Kasumi-1 (cell line): ENCODE results near the gene MYMK.

Experiments used
- DNase-seq, 2 experiments: peaks; one replicate each; lab custom pipeline; 2025; lab: John Stamatoyannopoulos, UW

The MYMK gene

DNA sequence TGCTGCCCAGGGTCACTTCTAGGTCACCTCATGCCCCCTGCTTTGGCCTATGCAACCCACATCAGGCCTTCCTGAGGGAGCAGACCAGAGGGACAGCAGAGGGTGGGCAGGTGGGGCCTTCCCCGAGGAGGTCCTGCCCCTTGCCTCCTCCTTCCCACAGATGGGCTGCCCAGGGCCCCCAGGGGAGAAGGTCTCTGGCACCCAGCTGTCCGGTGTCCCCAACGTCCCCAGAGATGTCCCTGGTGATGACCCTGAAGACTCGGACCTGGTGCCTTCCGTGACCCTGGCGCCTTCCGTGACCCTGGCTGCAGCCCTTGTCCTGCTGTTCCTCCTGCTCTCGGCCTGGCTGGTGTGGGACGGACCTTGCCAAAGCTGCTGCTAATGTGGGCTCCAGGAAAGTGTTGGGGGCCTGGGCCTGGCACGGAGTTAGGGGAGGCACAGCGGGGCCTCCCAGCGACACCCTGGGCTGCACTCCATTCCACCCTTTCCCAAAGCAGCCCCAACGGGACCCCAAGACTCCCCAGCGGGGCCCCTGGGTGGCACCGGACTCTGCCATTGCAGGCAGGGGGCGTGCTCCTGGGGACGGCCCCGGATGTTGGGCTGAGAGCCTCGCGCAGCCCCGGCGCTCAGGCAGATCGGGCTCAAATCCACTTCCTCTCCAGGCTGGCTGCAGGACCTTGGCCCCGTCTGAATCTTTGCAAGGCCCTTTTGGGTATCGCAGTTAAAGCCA lies 39.1 kb downstream of the MYMK start:
- DNase-seq = peak; percentile 35 to 39

DNA sequence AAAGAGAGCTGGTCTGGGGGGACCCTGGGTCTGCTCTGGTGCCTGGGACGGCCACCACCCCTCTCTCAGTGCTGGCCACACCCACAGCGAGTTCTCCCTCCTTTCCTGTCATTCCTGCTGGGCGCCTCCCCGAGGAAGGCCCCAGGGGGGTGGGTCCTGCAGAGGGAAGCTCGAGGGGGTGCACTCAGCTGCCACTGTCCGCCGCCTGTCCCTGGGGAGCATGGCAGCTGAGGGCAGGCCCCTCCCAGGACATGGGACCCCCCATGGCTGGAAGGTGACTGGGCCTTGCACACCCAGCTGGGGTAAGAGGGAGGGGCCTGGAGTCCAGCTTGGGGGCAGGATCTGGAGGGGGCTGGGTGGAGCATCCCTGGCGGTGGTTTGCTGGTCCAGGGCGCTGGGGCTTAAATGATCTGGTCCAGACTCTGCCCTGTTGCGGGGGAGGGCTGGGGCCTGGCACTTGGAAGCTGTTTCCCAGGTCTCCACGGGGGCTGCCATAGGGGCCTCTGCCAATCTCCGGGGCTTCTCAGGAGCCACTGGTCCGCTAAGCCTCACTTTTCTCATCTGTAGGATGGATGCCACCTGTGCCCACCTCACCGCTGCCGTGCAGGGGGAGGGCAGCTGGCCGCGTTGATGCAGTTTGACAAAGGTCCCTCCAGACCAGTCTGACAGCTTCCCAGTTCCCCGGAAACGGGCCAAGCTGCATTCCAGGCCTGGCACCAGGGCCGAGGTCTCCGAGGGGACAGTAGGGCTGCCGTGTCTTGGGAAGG lies 39.9 kb downstream of the MYMK start:
- DNase-seq = no peak

DNA sequence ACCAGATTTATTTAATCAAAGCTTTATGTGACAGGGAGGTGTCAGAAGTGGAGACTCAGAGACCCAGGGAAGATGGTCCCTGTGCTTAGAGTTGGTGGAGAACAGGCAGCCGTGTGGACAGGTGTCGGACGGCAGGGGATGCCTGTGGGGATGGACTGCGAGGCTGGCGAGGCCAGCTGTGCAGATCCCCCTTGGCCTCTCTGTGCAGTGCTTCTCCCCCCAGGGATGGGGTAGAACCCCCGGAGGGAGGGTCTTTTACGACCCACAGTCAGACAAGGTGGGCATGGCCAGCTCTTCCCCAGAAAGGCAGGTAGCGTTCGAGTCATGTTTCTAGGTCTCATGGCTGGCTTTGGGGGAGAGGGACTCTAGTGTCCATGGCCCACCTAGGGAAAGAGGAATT lies 41.1 kb downstream of the MYMK start:
- DNase-seq = no peak

DNA sequence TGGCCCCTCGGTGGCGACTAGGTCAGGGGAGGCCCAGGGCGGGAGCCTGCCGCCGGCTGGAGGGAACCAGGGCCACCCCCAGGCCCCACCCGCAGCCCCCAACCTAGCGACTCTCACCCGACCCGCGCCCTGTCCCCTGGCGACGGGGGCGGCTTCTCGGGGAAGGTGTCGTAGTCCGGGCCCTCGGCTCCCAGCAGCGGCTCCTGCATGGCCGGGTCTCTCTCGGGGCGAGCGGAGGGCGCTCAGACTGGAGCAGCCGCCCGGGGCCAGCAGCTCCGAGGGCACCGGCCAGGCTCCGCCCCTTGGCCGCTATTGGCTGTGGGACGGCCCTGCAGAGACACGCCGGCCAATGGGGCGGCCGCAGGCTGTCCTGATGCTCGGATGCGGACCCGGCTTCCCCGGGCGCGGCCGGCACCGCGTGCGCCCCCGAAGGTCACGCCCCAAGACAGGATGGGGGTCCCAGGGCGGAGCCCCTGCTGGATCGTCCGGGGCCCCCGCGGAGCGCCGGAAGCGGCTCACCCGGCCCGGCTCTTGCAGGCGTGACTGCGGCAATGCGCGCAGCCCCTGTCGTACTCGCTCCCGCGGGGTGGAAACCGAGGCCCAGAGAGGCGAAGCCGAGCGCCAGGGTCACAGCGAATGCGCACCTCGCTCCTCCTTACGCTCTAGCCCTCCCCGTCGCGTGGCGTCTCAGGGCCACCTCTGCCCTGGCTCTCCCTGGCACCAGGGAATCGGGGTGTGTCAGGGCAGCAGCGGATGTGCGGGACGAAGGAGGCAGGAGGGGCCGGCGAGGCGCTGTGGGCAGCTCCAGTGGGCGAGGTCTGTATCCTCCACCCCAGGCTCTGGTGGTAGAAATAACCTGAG lies 45.7 kb downstream of the MYMK start, which contains the start of gene SLC2A6:
Gene SLC2A6 (minus strand): TSS at position 249 of the 861 bp plus-strand sequence. CDS start 40 bp downstream, at position 209.
- DNase-seq = peak; percentile 31 to 56

DNA sequence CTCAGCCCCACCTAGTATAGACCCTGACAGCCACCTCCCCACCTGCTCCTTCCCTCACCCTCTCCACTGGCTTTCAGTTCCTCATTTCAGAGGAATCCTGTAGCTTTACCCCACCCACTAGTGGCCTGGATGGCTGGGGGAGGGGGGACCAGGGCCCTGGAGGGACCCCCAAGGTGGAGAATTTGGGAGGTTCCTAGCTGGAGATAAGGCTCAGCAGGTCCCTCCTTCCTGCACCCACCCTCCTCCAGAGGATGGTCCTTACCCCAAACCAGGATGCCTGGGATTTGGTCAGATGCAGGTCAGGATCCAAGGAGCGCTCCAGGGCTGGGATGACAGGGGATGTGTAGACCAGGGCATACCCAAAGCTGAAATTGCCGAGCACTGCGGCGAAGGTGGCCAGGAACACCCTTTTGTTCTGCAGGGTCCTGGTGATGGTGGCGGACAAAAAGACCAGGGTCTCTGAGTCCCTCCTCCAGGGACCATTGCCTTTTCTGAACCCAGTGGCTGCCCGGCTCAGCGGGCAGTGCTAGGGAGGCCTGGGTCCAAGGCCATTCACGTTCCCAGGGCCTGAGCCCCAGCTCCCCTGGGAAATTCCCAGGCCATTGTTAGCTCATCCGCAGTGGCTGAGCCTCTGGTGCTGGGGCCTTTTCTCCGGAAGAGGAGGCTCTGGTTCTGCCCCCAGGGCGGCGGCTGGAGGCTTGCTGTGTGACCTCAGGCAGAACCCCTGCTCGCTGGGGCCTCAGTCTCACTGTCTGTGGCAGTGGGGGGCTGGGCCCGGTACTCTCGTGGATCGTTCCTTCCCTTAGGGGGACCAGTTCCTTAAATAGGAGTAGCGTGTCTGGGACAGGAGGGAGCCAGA lies 46.5 kb downstream of the MYMK start:
- peak; percentile 13 to 52 for DNase-seq

DNA sequence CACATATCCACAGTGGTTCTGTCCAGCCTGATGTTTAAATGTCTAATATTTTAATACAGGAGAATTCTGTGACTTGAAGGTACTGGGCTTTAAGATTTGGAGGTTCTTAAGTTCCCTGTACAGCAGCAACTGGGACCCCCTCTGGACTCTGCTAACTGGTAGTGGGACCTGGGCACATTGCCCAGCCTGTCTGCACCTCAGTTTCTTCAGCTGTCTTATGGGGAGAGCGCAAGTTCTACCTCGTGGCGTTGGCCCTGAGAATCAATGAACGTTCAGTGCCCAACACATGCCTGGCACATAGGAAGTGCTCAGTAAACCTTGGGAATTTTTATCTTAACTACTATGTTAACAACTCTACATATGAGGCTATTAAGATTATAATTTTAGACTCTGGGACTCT lies 47.3 kb downstream of the MYMK start:
- no peak for DNase-seq

DNA sequence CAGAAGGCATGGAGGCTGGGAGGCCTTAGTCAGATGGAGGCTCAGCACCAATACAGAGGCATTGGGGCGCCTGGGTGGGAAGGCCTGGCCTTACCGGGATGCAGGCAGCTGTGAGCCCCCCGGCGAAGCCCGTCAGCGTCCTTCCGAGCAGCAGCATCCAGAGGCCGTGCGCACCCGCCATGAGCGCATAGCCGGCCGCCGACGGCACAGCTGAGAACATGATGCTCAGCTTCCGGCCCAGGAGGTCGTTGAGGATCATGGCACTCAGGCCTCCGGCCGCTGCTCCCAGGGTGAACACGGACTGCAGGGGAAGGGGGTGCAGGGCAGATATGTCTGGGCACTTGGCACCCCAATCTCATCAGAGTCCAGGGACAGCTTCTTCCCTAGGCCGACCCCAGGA lies 47.8 kb downstream of the MYMK start:
- no peak for DNase-seq

DNA sequence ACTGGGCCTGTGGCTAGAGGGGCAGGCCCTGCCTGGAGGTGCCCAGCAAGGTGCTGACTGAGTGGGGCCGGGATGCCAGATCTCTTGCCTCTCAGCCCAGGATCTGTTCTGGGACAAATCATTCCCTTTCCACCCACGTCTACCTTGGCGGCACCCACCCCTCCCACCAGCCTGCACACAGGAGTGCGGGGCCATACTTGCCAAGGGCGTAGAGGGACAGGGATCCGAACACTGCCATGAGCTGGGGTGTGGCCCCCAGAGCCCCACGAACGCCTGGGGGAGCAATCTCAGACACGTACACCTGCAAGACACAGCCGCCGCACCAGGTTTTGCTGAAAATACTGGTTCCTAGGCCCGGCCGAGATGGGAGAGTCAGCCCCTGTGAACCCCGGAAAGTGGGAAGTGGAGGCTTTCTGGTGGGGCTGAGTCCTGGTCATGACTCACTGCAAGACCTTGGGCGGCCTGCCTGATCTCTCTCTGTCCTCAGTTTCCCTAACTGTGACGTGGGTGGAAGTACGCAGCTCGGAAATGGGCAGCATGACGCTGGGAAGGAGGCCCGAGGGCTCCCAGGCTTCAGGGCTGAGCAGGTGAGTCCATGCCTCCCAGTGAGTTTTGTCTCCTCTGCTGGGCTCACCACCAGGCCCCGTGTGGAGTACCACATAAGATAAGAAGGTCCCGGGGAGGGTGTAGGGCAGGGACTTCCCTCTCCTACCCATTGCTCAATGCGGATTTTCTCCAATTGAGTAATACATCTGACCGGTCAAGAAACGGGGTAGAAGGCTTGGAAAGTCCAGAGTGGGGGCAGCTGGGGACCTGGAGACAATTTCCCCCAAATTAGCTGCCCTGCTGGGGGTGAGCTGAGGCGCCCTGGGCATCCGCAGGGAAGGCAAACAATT lies 48.5 kb downstream of the MYMK start:
- DNase-seq = no peak

DNA sequence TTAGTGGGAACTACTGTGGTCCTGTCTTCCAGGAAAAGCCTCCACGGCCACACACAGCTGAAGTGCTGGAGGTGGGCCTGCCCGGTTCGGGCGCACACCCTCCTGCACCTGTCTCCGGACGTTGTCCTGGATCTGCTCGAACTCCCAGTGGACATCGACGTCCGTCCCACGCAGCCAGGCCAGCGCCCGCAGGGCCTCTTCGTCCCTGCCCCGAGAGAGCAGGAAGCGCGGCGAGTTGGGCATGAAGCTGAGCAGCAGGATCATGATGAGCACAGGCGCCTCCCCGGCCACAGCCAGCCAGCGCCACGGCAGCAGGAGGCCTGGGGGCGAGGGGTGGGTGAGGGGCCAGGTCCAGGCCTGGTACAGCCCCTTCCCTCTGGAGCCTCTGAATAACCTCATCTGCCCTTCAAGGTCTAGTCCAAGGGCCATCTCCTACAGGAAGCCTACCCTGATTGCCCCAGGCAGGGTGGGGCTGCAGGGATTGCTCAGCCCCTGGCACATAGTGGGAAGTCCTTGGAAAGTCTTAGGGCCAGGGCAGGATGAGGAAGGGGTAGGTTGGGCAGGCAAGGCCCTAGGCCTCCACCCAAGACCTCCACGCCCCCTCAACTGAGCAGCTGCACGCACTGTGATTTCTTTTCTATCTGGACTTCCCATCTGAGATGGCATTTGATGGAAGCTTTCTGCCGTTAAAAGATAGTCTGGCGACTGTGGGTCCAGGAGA lies 49.3 kb downstream of the MYMK start:
- no peak for DNase-seq

DNA sequence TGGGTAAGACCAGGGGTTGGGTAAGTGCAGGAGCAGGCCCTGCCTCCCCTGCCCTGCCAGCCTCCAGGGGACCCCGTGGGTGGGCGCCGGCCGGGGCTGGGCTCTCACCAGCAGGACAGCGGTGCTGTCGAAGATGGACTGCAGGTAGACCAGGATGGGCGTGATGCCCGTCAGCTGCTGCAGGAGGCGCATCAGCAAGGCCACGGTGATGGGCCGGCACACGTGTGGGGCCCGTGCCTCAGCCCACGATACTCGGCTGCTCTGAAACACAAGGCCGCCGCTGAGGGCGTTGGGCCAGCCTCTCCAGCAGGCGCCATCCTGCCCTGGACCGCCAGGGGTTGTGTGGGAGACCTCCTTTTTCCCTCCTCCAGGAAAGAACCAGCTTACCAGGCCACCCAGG lies 49.9 kb downstream of the MYMK start:
- no peak for DNase-seq

DNA sequence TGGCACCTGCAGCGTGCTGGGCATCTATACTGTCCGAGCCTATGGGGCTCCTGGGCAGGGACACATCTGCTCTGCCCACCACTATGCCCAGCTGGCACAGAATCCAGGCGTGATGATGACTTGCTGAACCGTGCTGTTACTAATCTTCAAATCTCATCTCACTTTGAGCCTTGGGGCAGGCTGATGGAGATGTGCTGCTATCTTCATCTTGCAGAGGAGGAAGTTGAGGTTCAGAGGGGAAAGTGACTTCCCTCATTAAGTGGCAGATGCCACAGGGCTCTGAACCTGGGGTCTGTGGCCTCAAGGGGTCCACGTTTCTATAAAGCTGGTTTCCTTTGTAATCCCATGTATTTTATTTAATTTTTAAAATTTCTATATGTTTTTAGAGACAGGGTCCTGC lies 50.5 kb downstream of the MYMK start:
- DNase-seq = peak; percentile 69 to 70

DNA sequence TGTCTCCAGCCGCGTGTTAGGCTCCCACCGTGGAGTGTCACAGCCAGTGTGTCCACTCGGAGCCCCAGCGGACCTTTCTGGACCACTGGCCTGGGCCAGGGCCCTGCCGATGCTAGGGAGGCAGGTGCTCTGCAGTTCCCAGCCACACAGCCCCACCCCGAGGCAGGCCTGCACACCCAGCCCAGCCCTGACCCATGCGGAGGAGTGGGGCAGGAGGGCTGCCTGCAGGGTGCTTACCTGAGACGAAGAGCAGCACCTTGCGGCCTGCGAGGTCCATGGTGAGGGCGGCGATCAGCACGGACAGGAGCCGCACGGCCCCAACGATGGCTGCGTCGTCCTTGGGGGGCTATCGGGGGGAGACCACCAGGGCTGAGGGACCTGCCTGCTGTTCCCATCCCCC lies 51.0 kb downstream of the MYMK start:
- DNase-seq = no peak

DNA sequence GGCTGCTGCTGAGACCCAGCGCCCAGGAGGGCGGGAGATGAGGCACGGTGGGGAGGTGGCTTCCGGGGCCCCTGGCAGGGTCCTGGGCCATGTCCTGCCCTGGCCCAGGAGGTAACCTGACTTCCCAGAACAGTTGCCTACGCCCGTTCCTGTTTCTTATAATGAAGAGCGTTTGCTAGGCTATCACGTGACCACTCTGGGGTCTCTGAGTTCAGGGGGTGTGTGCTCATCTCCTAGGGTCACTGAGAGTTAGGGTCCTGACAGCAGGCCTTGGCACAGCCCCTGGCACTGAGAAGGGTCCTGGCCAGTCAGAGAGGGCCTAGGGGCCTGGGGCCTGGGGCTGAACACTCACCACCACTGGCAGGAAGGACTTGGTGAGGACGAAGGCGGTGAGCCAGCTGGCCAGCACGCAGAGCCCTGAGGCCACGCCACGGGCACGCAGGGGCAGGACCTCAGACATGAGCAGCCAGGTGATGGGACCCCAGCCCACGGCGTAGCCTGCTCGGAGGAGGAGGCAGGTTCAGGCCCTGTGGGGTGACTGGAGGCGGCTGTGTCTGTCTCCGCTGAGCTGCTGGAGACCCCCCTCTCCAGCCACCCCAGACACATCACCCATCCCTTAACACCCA lies 51.9 kb downstream of the MYMK start:
- DNase-seq = no peak

DNA sequence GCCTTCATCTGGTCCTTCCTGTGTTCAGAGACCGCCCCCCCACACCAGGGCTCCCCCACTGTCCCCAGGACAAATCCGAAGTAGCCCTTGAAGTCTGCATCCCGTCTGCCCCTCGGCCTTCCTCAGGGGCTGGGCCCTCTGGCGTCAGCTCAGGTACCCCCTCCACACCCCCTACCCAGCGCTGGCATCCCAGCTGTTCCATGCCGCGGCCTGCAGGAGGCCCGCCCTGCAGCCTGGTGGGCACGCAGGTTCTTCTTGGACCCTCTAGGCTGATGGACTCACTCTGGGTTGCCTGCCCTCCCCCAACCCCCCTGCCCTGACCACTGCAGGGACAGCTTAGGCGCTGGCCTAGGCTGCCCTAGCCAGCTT lies 52.5 kb downstream of the MYMK start:
- DNase-seq = no peak

DNA sequence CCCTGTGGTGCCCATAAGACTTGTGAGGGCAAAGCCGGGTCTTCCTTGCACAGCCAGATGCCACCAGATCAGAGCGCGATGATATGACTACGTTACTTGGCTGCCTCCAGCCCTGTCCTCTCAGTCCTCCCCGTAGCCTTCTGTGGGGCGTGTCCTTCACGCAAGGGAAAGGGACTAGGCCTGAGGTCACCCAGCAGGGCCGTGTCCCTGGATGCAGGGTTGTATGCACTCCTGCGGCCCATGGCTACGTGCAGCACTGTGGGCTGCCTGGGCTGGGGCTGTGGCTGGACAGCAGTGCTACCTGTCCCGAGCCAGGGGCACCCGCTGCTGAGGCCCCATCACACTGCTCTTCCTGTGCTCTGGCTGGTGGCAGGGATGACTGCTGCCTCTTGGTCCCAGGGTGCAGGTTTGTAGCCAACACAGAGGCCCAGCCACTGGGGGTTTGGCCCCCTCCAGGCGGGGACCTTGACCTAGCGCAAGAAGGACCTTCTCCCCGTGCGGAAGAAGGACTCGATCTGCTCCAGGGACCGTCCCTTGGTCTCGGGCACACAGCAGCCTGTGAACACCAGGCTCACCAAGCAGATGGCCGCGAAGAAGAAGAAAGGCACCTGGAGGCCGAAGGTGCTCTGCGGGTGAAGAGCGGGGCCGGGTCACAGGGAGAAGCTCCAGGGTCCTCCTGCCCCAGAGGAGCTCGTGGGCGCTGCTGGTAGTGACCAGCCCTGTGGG lies 53.0 kb downstream of the MYMK start:
- no peak for DNase-seq

DNA sequence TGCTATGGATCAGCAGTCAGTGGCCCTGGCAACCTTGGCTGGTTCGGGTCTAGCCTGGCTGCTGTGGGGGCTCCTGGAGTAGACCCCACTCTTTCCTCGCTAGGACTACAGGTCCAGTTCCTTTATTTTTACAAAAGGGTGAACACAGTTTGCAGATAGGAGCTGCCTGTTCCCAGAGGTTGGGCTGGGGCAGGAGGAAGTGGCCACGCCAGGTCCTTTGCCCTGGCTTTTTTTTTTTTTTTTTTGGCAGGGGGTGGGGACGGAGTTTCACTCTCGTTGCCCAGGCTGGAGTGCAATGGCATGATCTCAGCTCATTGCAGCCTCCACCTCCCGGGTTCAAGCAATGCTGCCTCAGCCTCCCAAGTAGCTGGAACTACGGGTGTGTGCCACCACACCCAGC lies 53.8 kb downstream of the MYMK start:
- DNase-seq = no peak

DNA sequence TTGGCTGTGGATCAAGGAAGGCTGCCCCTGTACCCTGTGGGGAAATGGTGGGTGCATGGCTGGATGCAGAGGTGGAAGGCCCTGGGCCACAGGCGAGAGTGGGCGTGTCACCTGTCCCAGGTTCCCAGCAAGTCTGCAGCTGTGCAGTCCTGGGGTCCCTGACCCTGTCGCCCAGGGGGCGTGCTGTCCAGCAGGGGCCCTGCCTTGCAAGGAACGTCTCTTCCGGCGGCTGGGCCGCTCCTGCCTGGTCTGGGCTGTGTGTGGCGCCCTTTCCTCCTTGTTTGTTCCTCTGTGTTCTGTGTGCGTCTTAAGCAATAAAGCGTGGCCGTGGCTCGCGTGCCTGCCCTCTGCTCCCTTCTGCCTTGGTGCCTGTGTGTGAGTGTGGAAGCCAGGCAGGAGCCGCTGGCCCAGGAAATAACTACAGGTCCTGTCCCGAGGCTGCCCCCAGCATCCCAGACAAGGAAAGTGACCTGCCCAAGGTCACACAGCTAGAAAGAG lies 54.3 kb downstream of the MYMK start:
- DNase-seq = no peak

DNA sequence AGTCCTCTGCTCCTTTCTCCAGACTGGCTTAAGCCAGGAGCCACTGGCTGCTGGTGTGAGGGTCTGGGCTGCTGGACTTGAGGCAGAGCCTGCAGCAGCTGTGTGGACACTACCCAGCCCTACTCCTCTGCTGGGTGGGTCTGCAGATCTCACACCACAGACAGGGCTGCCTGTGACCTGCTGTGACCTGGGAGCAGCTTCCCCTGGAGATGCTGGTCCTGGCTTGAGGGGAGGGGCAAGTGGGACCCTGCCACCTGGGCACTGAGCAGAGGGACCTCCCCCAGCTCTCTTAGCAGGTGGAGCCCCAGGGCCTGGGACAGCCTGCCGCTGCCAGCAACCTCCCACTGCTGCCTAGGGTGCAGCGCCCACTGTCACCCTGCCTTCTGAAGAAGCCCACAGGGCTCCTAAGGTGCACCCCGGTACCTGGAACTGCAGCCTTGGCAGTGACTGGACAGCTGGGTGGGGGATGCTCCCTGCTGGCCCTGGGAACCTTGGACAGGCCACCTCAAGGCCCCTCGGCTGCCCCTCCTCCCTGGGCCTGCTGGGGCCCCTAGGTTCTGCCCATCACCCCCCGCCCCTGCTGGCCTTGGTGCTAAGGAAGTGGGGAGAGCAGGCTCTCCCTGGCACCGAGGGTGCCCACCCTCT lies 55.9 kb downstream of the MYMK start:
- no peak for DNase-seq
